Stimulated activated CD4-positive, alpha-beta T cell treated with anti-CD3 and anti-CD28 coated beads, TNF-alpha, amount 100 ng/mL, for 24 hours (primary cell): ENCODE data around the gene FAAH.

Source experiments
- DNase-seq, 3 experiments: peaks; one replicate each; pipeline ENCODE4 v3.0.0-alpha.2; 2020; ENCODE audit warnings: low read depth in 3 of 3

FAAH gene

DNA sequence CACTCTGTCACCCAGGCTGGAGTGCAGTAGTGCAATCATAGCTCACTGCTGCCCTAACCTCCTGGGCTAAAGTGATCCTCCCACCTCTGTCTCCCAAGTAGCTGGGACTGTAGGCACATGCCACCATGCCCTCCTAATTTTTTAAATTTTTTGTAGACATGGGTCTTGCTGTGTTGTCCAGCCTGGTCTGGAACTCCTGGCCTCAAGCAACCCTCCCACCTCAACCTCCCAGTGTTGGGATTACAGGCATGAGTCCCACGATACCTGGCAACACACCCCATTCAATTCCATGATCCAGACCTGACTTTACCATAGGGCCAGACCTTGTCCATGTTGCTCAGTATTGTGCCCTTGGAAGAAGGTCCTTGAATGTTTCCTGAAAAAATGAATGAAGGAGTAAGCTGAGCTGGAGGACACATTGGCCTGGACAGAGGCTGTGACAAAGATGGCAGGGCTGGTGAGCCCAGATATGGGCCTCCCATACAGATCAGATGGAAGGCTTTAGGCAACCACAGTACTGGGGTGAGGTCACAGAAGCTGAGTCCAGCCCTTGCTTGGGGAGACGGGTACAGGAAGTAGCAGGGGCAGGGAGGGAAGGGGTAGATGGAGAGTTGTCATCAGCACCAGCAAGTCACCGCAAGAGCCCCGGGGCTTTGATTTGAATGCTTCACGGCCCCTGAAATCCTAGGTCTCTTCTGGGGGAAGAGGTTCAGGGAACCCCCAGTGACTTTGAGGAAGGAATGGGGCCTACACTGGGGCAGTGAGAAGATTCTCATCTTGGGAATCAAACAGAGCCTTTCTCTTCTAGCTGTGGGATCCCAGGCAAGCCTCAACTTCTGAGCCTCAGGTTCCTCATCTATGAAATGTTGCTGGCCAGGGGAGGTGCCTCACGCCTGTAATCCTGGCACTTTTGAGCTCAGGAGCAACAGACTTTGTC is 55.4 kb downstream of the FAAH start:
- DNase-seq, result no peak

DNA sequence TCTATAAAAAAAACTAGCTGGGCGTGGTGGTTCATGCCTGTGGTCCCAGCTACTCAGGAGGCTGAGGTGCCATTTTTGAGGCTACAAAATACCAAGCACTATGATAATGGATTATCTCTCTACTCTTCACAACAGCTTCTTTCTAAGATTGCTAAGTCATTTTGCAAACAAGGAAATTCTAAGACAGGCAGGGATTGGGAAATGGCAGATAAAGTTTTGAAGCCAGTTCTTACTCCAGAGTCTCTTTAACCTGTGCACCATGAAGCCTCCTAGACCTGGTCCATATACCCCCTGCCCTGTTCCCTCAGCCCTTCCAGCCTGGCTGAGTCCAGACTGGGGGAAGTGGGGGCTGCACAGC is 56.0 kb downstream of the FAAH start:
- DNase-seq, result no peak

- DNase-seq, result no peak
Observed at GRCh38 chr1:46451948-46452930, 58.1 kb downstream of the FAAH start.

- DNase-seq, result no peak
Observed at GRCh38 chr1:46452931-46453325, 58.8 kb downstream of the FAAH start.

- no peak for DNase-seq
Observed at GRCh38 chr1:46453449-46453848, 59.3 kb downstream of the FAAH start.

DNA sequence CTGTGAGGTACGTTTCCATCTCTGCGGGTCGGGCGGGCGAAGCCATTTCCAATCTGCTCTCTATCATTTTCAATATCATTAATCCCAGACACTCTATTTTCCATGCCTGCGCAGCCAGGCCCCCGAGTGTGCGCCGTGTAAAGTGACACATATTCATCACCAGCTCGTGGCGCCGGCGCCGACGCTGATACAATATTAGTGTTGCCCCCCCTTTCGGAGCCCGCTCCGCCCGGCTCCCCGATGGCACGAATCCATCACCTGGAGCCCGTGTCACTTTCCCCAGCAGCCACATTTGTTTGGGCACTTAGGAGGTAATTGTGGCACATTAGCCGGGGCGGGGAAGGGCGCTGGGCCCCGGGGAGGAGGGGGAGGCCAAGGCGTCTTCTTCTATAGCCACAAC is 61.8 kb downstream of the FAAH start:
- DNase-seq, result no peak

DNA sequence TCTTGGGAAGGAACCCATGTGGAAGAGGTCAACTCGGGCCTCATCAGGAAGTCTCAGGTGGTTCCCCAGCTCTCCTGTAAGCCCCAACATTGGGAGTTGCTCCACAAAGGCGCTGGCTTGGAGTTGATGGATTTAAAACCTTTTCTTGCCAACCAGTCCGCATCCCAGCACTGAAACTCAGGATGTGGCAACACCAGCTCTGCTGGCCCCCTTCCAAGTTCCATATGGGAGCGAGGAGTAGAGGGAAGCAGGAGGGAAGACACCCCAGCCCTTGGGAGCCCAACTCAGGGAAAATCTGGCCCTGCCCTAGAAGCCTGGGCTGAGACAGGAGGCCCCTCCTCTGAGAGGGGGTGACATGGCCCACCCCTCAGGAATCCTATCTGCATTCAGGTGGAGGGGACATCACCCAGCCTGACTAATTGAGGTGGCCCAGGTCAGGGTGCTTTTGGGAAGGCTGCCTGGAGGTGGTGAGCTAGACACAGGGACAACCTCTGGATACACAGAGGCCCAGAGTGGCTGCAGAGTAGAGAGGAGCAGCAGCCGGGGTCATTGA is 62.4 kb downstream of the FAAH start:
- no peak for DNase-seq

GRCh38 chr1:46457178-46457577 is 63.1 kb downstream of the FAAH start:
- no peak for DNase-seq

DNA sequence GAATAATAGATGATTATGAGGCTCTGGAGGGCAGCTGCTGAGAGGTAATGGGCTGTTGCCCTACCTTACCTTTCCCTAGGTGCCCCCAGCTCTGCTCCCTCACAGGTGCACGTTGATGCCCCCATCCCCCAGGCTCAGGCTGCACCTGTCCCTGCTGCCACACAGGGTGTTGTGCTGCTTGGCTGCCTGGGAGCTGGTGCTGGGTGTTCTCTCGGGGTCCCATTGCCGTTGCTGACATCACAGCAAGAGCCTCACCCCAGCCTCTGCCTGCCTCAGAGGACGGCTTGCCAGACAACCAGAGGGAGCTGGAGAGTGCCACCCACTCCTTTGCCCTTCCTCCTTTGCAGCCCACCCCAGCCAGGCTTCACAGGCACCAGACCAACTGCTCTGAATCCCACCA is 64.1 kb downstream of the FAAH start:
- no peak for DNase-seq

DNA sequence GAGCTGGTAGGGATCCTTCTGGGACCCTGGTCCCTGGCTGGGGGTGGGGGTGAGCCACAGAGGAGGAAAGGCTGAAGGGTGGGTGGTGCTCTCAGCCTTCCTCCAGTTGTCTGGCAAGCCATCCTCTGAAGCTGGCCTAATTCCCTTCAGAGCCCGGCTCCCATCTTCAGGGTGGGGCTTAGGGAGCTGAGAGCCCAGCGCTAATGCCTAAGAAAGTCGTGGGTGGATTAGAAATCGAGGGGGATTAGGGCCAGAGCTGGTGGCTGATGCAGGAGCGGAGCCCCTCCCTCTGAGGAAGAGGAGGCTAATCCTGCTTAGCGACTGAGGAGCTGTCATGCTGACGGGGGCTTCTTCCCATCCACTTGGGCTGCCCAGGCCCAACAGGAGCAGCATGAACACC is 64.7 kb downstream of the FAAH start:
- DNase-seq, result no peak

DNA sequence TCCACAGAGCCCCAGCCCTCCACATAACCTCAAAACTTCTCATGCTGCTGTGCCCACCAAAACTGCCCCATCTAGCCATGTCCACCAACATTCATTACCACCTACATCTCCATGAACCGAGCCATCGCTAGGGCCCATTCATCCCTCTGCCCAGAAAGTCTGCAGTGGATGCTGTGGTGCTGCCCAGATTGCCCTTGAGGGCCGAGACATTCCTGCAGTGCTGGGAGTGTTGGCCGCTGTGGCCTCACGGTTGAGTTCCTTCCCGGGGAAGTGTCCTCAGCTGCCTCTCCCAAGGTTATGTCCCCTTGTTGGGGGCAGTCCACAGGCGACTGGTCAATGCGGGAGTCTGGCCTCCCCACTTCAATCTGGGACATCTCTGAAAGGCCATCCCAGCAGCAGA is 65.2 kb downstream of the FAAH start:
- no peak for DNase-seq

- DNase-seq, result no peak
Observed at GRCh38 chr1:46461017-46461808, 67.1 kb downstream of the FAAH start.

GRCh38 chr1:46461809-46462448 is 67.8 kb downstream of the FAAH start:
- DNase-seq, result no peak
